PC-9 (cell line): ENCODE results near the gene HOXC12. TPM values are rescaled to one million over a fixed set of nuclear protein-coding genes. Genes with fewer than 3 reads are reported as not detected.

ENCODE experiments used
- BruUV-seq: library from RNA; stranded (reverse); fragments of 400-500 nt; replicated peaks from 2 replicates; lab custom pipeline; 2021; lab: Mats Ljungman, UMichigan
- CTCF ChIA-PET: fragments of 300-600 bp; sonication (Branson Sonifier 250); formaldehyde crosslinking; loops from one replicate; lab custom pipeline; 2022; ENCODE audit warnings: antibody characterized with exemption; lab: Charles Lee
- POLR2A ChIA-PET: fragments of 300-600 bp; sonication (Branson Sonifier 250); formaldehyde crosslinking; loops from one replicate; lab custom pipeline; 2022; ENCODE audit warnings: antibody characterized with exemption; ENCODE audit not compliant: unreplicated experiment; lab: Charles Lee
- DNase-seq, 2 experiments: peaks; one replicate each; pipeline versions ENCODE4 v3.0.0 to v3.0.0-alpha.2; 2015 to 2022; ENCODE audit warnings: mixed read lengths in 1 of 2
- H2AFZ ChIP-seq: fragments of 200-600 bp; sonication (generic); 2 replicates; pipeline ENCODE4 v1.8.1; 2017; ENCODE audit warnings: antibody characterized with exemption
- H3F3A ChIP-seq: fragments of 200-600 bp; sonication (generic); 2 replicates; pipeline ENCODE4 v1.8.1; 2017; ENCODE audit warnings: antibody characterized with exemption, mild to moderate bottlenecking, low read depth; ENCODE audit not compliant: insufficient read depth
- H3K27ac ChIP-seq: fragments of 200-600 bp; sonication (generic); 2 replicates; pipeline ENCODE4 v1.6.1; 2016; ENCODE audit warnings: mixed run types
- H3K27me3 ChIP-seq: fragments of 200-600 bp; sonication (generic); 2 replicates; pipeline ENCODE4 v1.6.1; 2016; ENCODE audit warnings: low read depth, mixed run types; ENCODE audit not compliant: insufficient read depth
- H3K36me3 ChIP-seq: fragments of 200-600 bp; sonication (generic); 2 replicates; pipeline ENCODE4 v1.6.1; 2016; ENCODE audit warnings: low read depth, mixed run types
- H3K4me1 ChIP-seq: fragments of 200-600 bp; sonication (generic); replicated peaks from 2 replicates; pipeline ENCODE4 v1.6.1; 2016; ENCODE audit warnings: mixed run types; ENCODE audit not compliant: insufficient read depth
- H3K4me2 ChIP-seq: fragments of 200-600 bp; sonication (generic); 2 replicates; pipeline ENCODE4 v1.6.1; 2017; ENCODE audit warnings: mixed run types
- H3K4me3 ChIP-seq: fragments of 200-600 bp; sonication (generic); 2 replicates; pipeline ENCODE4 v1.6.1; 2016; ENCODE audit warnings: mixed run types
- H3K79me2 ChIP-seq: fragments of 200-600 bp; sonication (generic); 2 replicates; pipeline ENCODE4 v1.6.1; 2017; ENCODE audit warnings: low read depth, mixed run types
- H3K9me2 ChIP-seq: fragments of 200-600 bp; sonication (generic); 2 replicates; pipeline ENCODE4 v1.8.1; 2017; ENCODE audit warnings: mild to moderate bottlenecking; ENCODE audit not compliant: insufficient read depth
- H3K9me3 ChIP-seq: fragments of 200-600 bp; sonication (generic); 2 replicates; pipeline ENCODE4 v1.8.1; 2016; ENCODE audit warnings: low read depth; ENCODE audit not compliant: insufficient read depth
- H4K20me1 ChIP-seq: fragments of 200-600 bp; sonication (generic); 2 replicates; pipeline ENCODE4 v1.8.1; 2017; ENCODE audit not compliant: insufficient read depth
- CTCF ChIP-seq: fragments of 200-600 bp; sonication (generic); conservative IDR thresholded peaks from 2 replicates; pipeline ENCODE4 v1.6.1; 2017; ENCODE audit warnings: mixed run types, antibody characterized with exemption, mild to moderate bottlenecking, moderate library complexity
- EZH2 ChIP-seq: fragments of 200-600 bp; sonication (generic); IDR thresholded peaks from 2 replicates; pipeline ENCODE4 v1.8.0; 2017; ENCODE audit warnings: antibody characterized with exemption, low read depth
- intact Hi-C: fragments of 100-400 bp; cut with micrococcal nuclease; formaldehyde crosslinking; loops from one replicate; pipeline ENCODE4 v1.10.0; 2022; ENCODE audit not compliant: unreplicated experiment
- total RNA-seq: library from RNA; stranded (reverse); gene quantifications from 2 replicates; pipeline ENCODE4 v1.2.3, GENCODE V29; 2021

HOXC12 gene
- total RNA-seq, 1 experiment from 2014 or later = 0.24 TPM

GRCh38 chr12:53996240-53997203 lies 41.8 kb downstream of the HOXC12 start:
- Histone ChIP-seq H4K20me1 (no peaks in the 10 kb centered on the region), H3K36me3 (no peaks in the 10 kb centered on the region), H3K79me2 (peaks cover 12% of the 10 kb centered on the region; the same call in 1 of the 2 replicates), H3F3A (peaks cover 14% of the 10 kb centered on the region; the same call in 1 of the 2 replicates), H3K4me3 (peak overlapping the region; percentile 86), H3K27ac (peak overlapping the region; percentile 89), H3K27me3 (no peaks in the 10 kb centered on the region), H3K4me1 (peaks cover 19% of the 10 kb centered on the region; the same call in 1 of the 2 replicates), H3K4me2 (peak overlapping the region; percentile 79), H3K9me2 (no peaks in the 10 kb centered on the region), H2AFZ (peak overlapping the region; percentile 98), H3K9me3 (no peaks in the 10 kb centered on the region)
- BruUV-seq = TSS peak; percentile 82
- TF ChIP-seq EZH2 (no peak), CTCF (no peak)
- DNase-seq = no peak
- intact Hi-C loops = no loop called here
- ChIA-PET CTCF (interaction anchor here (0.6 to 1.2 kb wide), 3 partner anchors 231 to 374 kb away, joined by 3 read pairs; no protein-coding TSS in a partner anchor), POLR2A (no interaction called here)

- Histone ChIP-seq H3K9me3 (no peaks in the 10 kb centered on the region), H3K79me2 (peaks cover 12% of the 10 kb centered on the region; the same call in 1 of the 2 replicates), H3K36me3 (no peaks in the 10 kb centered on the region), H3K4me3 (no peak overlapping the region), H4K20me1 (no peaks in the 10 kb centered on the region), H3F3A (peaks cover 14% of the 10 kb centered on the region; the same call in 1 of the 2 replicates), H3K27me3 (no peaks in the 10 kb centered on the region), H3K4me1 (peaks cover 19% of the 10 kb centered on the region; the same call in 1 of the 2 replicates), H3K27ac (no peak overlapping the region), H2AFZ (no peak overlapping the region), H3K4me2 (no peak overlapping the region), H3K9me2 (no peaks in the 10 kb centered on the region)
- intact Hi-C loops = no loop called here
- POLR2A ChIA-PET = interaction anchor here (0.7 kb wide), 2 partner anchors 20 to 677 kb away, joined by 3 to 4 read pairs; no protein-coding TSS in a partner anchor
- no peak for DNase-seq
- TF ChIP-seq EZH2 (no peak), CTCF (no peak)
- no TSS peak for BruUV-seq
- CTCF ChIA-PET = interaction anchor here (0.6 kb wide), 1 partner anchor 251 kb away, joined by 3 read pairs; no protein-coding TSS in a partner anchor
These were observed 42.8 kb downstream of the HOXC12 start for GRCh38 chr12:53997204-53998109.
